Measurements from ENCODE around the gene CHTF8. TPM values are rescaled to one million over a fixed set of nuclear protein-coding genes. Genes with fewer than 3 reads are reported as not detected.

CHTF8 gene
- total RNA-seq, 1 donor: 52.1 TPM

- no peak overlapping the region for H3K4me3 ChIP-seq (ENCODE audit: insufficient read depth, low read length)
- H3K36me3 ChIP-seq (ENCODE audit: insufficient read depth, low read length): peaks cover 70% of the 10 kb centered on the region
- H3K4me2 ChIP-seq (ENCODE audit: insufficient read depth, low read length): no peak overlapping the region
- H3K4me1 ChIP-seq (ENCODE audit: insufficient read depth, low read length): no peaks in the 10 kb centered on the region
- no peak overlapping the region for H3K27ac ChIP-seq (ENCODE audit: low read depth, low read length)
- TF ChIP-seq, protein P1, sequence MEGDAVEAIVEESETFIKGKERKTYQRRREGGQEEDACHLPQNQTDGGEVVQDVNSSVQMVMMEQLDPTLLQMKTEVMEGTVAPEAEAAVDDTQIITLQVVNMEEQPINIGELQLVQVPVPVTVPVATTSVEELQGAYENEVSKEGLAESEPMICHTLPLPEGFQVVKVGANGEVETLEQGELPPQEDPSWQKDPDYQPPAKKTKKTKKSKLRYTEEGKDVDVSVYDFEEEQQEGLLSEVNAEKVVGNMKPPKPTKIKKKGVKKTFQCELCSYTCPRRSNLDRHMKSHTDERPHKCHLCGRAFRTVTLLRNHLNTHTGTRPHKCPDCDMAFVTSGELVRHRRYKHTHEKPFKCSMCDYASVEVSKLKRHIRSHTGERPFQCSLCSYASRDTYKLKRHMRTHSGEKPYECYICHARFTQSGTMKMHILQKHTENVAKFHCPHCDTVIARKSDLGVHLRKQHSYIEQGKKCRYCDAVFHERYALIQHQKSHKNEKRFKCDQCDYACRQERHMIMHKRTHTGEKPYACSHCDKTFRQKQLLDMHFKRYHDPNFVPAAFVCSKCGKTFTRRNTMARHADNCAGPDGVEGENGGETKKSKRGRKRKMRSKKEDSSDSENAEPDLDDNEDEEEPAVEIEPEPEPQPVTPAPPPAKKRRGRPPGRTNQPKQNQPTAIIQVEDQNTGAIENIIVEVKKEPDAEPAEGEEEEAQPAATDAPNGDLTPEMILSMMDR (IDR thresholded peaks at IDR 0.05; ENCODE audit: extremely low read depth, low read depth, low read length): no peak
- no peak overlapping the region for H2AFZ ChIP-seq (ENCODE audit: low read length)
- H3K79me2 ChIP-seq (ENCODE audit: insufficient read depth, low read length): peaks cover 17% of the 10 kb centered on the region
- no peaks in the 10 kb centered on the region for H3K27me3 ChIP-seq (ENCODE audit: insufficient read depth, low read length)
- no peak for DNase-seq (ENCODE audit: insufficient read length, low spot score, missing footprints)
- H4K20me1 ChIP-seq (ENCODE audit: insufficient read depth, low read length): peaks cover 35% of the 10 kb centered on the region
- no peaks in the 10 kb centered on the region for H3K9me3 ChIP-seq (ENCODE audit: low read depth, low read length)
Measured at GRCh38 chr16:69118468-69118867, 13.9 kb downstream of the CHTF8 start.

- Histone ChIP-seq H2AFZ (ENCODE audit: low read length) (no peak overlapping the region), H3K9me3 (ENCODE audit: low read depth, low read length) (no peaks in the 10 kb centered on the region), H3K4me1 (ENCODE audit: insufficient read depth, low read length) (no peaks in the 10 kb centered on the region), H3K4me2 (ENCODE audit: insufficient read depth, low read length) (no peak overlapping the region), H3K36me3 (ENCODE audit: insufficient read depth, low read length) (peaks cover 70% of the 10 kb centered on the region), H3K27ac (ENCODE audit: low read depth, low read length) (no peak overlapping the region), H3K4me3 (ENCODE audit: insufficient read depth, low read length) (no peak overlapping the region), H3K27me3 (ENCODE audit: insufficient read depth, low read length) (no peaks in the 10 kb centered on the region), H4K20me1 (ENCODE audit: insufficient read depth, low read length) (peaks cover 37% of the 10 kb centered on the region), H3K79me2 (ENCODE audit: insufficient read depth, low read length) (peaks cover 10% of the 10 kb centered on the region)
- no peak for DNase-seq (ENCODE audit: insufficient read length, low spot score, missing footprints)
- TF ChIP-seq, protein P1 (IDR thresholded peaks at IDR 0.05; ENCODE audit: extremely low read depth, low read depth, low read length): no peak
Measured at GRCh38 chr16:69116906-69117305, 15.5 kb downstream of the CHTF8 start.

DNA sequence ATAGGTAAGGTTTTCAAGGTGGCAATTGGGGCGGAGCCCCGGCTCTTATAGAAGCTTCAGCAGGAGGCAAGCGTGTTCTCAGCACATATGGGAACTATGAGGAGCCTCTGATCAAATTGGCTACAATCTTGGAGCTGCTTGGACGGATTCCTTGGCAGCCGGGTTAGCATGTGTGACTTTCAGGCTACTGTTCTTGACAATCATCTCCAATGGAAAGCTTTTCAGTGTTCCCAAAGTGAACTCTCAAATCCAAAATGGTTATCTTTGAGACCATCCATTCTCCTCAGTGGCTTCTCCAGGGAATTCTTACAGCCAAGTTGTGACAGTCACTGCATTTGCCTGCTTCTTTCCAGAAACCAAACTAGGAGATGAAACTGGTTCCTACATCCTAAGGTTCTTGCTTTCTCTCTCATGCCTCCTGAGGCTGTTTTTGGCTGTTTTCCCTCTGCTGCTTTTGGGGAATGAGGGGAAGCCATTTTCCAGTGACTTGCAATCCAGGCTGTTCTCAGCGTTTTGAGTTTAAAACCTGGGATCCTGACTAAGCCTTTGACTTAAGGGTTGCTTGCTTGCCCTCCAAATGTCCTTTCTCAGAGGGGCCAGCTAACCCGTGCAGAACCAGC is 16.0 kb downstream of the CHTF8 start:
- H3K9me3 ChIP-seq (ENCODE audit: low read depth, low read length): no peaks in the 10 kb centered on the region
- H3K79me2 ChIP-seq (ENCODE audit: insufficient read depth, low read length): peaks cover 10% of the 10 kb centered on the region
- H3K27me3 ChIP-seq (ENCODE audit: insufficient read depth, low read length): no peaks in the 10 kb centered on the region
- H2AFZ ChIP-seq (ENCODE audit: low read length): no peak overlapping the region
- H3K4me1 ChIP-seq (ENCODE audit: insufficient read depth, low read length): no peaks in the 10 kb centered on the region
- no peak for DNase-seq (ENCODE audit: insufficient read length, low spot score, missing footprints)
- H4K20me1 ChIP-seq (ENCODE audit: insufficient read depth, low read length): peaks cover 37% of the 10 kb centered on the region
- no peak overlapping the region for H3K27ac ChIP-seq (ENCODE audit: low read depth, low read length)
- TF ChIP-seq, protein P1 (IDR thresholded peaks at IDR 0.05; ENCODE audit: extremely low read depth, low read depth, low read length): no peak
- no peak overlapping the region for H3K4me2 ChIP-seq (ENCODE audit: insufficient read depth, low read length)
- no peak overlapping the region for H3K4me3 ChIP-seq (ENCODE audit: insufficient read depth, low read length)
- H3K36me3 ChIP-seq (ENCODE audit: insufficient read depth, low read length): peaks cover 73% of the 10 kb centered on the region

GRCh38 chr16:69115837-69116236 is 16.6 kb downstream of the CHTF8 start:
- Histone ChIP-seq H3K27me3 (ENCODE audit: insufficient read depth, low read length) (no peaks in the 10 kb centered on the region), H3K27ac (ENCODE audit: low read depth, low read length) (no peak overlapping the region), H2AFZ (ENCODE audit: low read length) (no peak overlapping the region), H3K79me2 (ENCODE audit: insufficient read depth, low read length) (peaks cover 10% of the 10 kb centered on the region), H3K4me2 (ENCODE audit: insufficient read depth, low read length) (no peak overlapping the region), H3K36me3 (ENCODE audit: insufficient read depth, low read length) (peaks cover 73% of the 10 kb centered on the region), H3K9me3 (ENCODE audit: low read depth, low read length) (no peaks in the 10 kb centered on the region), H4K20me1 (ENCODE audit: insufficient read depth, low read length) (peaks cover 37% of the 10 kb centered on the region), H3K4me1 (ENCODE audit: insufficient read depth, low read length) (no peaks in the 10 kb centered on the region), H3K4me3 (ENCODE audit: insufficient read depth, low read length) (no peak overlapping the region)
- TF ChIP-seq, protein P1 (IDR thresholded peaks at IDR 0.05; ENCODE audit: extremely low read depth, low read depth, low read length): no peak
- DNase-seq (ENCODE audit: insufficient read length, low spot score, missing footprints): no peak

All from osteoblast (primary cell).